AG08396 (cell line): ENCODE data around the gene CTSW.

Experiments
- DNase-seq: peaks from one replicate; pipeline ENCODE4 v3.0.0; 2012; ENCODE audit warnings: low spot score, mixed read lengths

Gene CTSW

DNA sequence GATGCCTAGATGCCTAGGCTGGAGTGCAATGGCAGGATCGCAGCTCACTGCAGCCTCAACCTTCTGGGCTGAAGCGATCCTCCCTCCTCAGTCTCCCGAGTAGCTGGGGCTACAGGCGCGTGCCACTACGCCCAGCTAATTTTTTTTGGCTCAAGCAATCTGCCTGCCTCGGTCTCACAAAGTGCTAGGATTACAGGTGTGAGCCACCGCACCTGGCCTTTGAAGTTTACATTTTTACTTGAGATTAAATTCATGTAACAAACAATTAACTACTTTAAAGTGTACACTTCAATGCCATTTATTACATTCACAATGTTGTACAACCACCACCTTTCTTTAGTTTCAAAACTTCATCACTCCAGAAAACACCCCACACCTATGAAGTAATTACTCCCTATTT lies 24.1 kb downstream of the CTSW start:
- DNase-seq: no peak

DNA sequence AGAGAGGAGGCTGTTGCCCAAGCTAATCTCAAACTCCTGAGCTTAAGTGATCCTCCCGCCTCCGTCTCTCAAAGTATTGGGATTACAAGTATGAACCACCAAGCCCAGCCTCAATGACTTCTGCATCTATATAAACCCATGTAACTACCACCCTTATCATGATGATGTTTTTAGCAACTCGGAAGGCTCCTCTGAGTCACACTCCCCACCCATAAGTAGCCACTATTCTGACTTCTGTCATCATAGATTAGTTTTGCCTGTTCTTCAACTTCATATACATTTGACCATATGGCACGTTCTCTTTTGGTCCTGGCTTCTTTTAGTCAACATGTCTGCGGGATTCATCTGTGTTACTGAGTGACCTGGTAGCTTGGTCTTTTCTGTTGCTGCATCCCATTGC lies 27.0 kb downstream of the CTSW start:
- DNase-seq: no peak

GRCh38 chr11:65907878-65908277 lies 28.2 kb downstream of the CTSW start:
- no peak for DNase-seq

GRCh38 chr11:65911682-65912568 lies 32.3 kb downstream of the CTSW start:
- peak; percentile 82 for DNase-seq

- no peak for DNase-seq
Observed at GRCh38 chr11:65912845-65913244, 33.2 kb downstream of the CTSW start.

- no peak for DNase-seq
Observed at GRCh38 chr11:65915101-65915820, 35.6 kb downstream of the CTSW start.

DNA sequence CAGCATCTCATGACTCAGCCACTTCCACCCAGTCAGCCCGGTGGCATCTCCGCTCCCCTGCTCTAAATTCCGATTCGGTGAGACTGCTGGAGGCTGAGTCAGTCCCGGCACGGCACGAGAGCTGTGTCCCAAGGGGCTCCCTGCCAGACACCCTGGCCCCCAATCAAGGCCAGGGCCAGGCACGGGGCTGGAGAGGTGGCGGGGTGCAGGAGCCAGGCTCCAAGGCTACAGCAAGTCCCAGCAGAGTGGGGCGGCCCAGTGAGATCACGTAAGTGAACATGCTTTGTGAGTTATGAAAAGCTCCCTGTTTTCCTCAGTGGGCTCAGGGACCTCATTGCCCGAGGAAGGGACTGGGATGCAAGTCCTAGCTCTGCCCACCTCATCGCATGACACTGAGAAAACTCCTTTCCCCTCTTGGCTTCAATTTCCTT lies 36.2 kb downstream of the CTSW start:
- peak; percentile 93 for DNase-seq

GRCh38 chr11:65916391-65916790 lies 36.8 kb downstream of the CTSW start:
- DNase-seq: no peak

GRCh38 chr11:65917077-65917433 lies 37.4 kb downstream of the CTSW start:
- DNase-seq: no peak

GRCh38 chr11:65917434-65918210 lies 38.0 kb downstream of the CTSW start:
- DNase-seq: no peak

- no peak for DNase-seq
Observed at GRCh38 chr11:65918211-65919140, 38.8 kb downstream of the CTSW start, which contains the start of gene C11orf68. TSS of gene C11orf68 (minus strand) at chr11:65919062. CDS start at chr11:65919031, 31 bp downstream.

- DNase-seq: peak; percentile 99
Observed at GRCh38 chr11:65919141-65919572, 39.5 kb downstream of the CTSW start, which contains the start of gene DRAP1. TSS of gene DRAP1 (plus strand) at chr11:65919426. CDS start at chr11:65919502, 76 bp downstream.

GRCh38 chr11:65919573-65920371 lies 40.1 kb downstream of the CTSW start:
- DNase-seq: no peak

- no peak for DNase-seq
Observed at GRCh38 chr11:65920372-65920802, 40.8 kb downstream of the CTSW start.

DNA sequence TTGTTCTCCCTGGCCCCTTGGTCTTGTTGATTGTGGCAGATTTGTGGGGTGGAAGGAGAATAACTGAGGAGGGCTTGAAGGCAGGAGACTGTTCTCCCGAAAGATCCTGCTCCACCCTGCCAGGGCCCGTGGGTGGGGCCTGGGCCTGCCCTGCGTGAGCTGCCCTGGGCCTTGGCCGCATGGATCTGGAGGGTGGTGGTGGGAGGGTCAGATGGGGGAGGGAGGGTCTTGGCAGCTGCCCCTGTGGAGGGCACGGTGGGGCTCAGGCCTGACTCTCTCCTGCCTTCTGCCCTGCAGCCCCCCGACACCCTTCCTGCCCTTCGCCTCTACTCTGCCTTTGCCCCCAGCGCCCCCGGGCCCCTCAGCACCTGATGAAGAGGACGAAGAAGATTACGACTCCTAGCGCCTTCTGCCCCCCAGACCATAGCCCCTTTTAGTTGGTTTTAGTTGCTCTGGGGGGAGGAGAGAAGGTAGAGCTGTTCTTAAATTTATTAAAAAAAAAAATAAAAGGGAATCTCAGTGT lies 41.5 kb downstream of the CTSW start:
- DNase-seq: no peak

DNA sequence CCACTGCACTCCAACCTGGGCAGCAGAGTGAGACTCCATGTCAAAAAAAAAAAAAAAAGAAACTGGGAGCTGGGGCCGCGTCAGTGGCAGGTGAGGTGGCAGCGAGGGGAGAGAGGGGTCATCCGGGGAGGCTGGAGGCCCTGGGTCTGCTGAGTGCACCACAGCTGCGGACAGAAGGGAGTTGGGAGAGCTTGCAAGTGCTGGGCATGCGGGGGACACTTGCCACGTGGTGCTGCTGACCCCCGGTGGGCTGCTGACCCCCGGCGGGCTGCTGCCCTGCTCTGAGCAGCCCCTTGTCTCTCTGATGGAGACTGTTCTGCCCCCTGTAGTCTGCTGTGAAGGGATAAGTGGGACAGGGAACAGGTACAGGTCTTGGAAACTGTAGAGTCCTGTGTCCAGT lies 42.2 kb downstream of the CTSW start:
- DNase-seq: no peak

DNA sequence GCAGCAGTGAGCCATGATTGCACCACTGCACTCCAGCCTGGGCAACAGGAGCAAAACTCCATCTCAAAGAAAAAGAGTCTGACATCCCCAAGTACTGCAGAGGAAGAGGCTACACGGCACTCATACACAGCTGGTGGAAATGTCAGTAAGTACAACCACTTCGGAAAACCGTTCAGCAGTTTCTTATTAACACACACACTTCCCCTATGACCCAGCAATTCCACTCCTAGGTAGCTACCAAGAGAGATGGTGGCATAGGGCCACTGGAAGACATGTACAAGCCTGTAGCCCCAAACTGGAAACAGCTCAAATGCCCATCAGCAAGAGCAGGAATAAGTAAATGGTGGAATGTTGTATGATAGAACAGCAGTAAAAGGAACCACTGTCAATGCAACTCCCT lies 42.9 kb downstream of the CTSW start:
- no peak for DNase-seq

DNA sequence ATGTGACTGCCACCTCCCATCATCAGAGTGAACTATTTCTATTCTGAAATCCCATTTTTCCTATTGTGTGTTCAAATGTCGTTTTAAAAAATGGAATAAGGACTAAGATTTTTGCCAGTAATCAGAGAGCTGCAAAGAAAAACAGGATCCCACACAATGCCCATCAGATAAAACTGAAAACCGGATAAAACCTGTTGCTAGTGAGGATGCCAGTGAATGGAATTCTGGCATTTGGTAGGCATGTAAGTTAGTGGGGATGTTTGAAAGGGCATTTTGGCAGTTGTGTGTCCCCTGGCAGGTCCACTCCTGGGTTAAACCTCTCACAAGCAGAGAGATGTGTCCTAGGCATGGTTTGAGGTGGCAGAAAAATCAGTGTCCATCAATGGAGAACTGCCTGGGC lies 45.8 kb downstream of the CTSW start:
- DNase-seq: no peak

- DNase-seq: no peak
Observed at GRCh38 chr11:65927904-65928397, 48.3 kb downstream of the CTSW start.

DNA sequence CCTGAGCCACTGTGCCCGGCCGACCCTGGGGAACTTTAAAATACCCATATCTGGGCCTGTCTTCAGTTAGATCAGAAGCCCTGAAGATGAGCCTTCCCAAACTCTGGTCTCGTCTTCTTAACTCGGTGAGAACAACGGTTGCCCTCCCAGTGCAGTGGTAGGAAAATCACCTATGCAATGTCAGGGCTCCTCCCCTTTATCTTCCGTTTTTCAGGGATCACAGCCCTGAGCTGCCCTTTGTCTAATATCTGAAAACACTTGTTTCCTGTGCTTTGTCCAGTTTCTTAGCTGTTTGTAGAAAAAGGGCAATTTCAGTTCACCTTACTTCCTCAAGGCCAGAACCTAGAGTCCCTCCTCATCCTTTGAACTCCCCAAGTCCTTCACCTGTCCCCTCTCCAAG lies 49.0 kb downstream of the CTSW start:
- DNase-seq: no peak
